ENCODE data around the gene MLH1.

The MLH1 gene

DNA sequence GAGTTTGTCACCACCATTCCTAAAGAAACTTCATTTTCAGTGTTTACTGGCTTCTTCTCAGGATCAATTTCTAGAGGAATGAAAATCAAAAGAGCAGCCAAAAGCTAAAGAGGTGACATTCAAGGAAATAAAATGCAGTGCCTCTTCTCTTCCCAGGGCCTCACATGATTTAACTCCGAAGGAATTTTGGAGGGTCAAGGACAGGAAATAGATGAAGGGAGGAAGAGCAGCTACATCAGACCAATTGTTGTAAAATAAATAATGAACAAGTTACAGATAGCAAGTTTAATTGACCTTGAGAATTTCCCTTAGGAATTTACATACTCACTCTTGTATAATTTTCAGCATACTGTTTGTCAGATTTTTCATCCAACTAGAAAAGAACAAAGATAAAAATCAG lies 103.0 kb downstream of the MLH1 start:
- no peak for DNase-seq

DNA sequence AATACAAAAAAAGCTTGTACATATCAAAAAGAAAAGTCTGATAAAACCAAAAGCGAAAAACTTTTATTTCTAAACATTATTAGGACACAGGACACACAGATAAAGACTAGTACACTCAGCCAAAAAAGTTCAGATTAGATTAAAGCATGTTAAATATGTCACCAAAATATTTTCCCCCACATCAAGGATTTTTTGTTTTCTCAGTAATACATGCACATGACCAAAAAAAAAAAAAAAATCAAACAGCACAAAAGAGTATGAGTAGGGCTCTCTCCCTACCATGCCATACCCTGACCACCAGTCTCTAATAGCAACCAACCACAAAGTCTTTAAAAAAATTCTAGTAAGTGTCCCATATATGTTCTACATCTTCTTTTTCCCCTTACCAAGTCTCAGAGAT lies 103.7 kb downstream of the MLH1 start:
- no peak for DNase-seq

DNA sequence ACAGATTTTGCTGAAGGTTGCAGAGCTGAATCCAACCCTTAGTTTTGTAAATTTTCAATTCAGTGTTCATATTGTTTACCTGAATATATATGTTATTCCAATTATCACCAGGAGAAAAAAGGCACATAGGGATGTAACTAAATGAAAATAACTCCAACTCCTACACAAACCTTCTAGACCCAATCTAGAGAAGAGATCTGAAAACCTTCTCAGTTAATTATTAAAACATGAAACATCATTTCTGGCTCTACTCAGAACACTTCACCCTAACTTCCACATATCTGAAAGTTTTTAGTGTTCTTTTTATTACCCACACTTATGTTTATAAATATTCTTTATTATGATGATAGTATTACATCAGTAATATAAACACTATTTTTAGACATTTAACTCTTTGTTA lies 104.5 kb downstream of the MLH1 start:
- DNase-seq = no peak

DNA sequence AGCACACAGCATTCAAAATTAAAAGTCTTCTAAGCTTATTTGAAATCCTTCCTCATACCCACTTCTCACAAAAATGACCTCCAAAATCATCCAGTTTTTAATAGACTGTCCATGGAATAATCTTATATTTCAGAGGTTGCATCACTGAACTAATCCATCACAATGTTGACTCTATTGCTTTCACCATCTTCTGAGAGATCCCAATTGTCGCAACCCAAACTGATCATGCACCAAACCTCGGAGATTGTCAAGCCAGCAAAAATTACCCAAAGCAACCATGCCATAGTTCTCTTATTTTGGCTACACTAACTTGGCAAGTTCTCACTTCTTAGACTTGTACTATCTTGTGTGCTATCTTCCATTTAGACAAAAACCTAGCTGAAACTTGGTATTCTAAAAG lies 105.6 kb downstream of the MLH1 start:
- no peak for DNase-seq

DNA sequence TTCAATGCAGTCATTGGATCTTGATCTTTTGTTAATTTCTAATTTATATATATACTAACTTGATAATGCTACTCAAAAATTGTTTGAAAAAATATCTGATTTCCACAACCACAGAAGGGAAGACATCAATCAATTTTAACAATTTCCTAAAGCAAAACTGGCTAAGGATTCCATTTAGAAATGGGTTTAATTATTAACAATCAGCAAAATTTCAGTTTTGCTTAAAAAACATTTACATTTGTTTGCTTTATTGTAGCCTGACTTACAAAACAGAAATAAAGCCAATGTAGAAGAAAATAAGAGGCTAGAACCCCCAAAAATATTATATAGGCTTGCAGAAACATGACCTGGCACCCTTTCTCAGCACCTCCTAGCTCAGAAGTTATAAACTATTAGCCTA lies 106.2 kb downstream of the MLH1 start:
- no peak for DNase-seq

DNA sequence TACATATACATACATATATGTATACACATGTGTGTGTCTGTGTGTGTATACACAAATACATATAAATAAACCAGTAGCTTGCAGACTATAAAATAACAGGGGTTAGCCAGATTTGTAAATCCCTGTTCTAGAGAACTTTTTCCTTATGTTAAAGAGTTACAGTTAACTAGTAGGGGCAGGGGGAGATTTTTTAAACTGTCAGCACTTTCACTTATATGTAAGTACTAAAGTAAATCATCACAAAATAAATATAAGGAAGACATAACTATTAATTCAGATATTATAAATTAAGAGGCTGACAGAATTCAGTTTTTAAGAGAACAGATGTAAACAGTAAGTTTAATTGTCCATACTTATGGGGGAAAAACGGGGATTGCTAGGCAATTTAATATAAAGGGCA lies 107.1 kb downstream of the MLH1 start:
- no peak for DNase-seq
